SK-N-SH (cell line): Measurements from ENCODE around the gene CRABP1. TPM values are rescaled to one million over a fixed set of nuclear protein-coding genes. Genes with fewer than 3 reads are reported as not detected.

Experiments
- CTCF ChIA-PET: fragments of 300-600, 350-600 bp; formaldehyde crosslinking; extraction: SDS; loops from one replicate; lab custom pipeline; 2021; lab: Yijun Ruan, JAX
- POLR2A ChIA-PET: fragments of 350-600 bp; sonication (Branson Sonifier 250); formaldehyde crosslinking; extraction: SDS; loops from one replicate; lab custom pipeline; 2020; ENCODE audit warnings: antibody characterized with exemption, inconsistent platforms; lab: Yijun Ruan, JAX
- DNase-seq: peaks from one replicate; pipeline ENCODE4 v3.0.0; 2012
- H2AFZ ChIP-seq: fragments of 200-600 bp; sonication (generic); 2 replicates; pipeline ENCODE4 v1.8.1; 2016; ENCODE audit warnings: antibody characterized with exemption, mild to moderate bottlenecking, low read depth
- H3F3A ChIP-seq: fragments of 200-600 bp; sonication (generic); replicated peaks from 2 replicates; pipeline ENCODE3; 2016; ENCODE audit warnings: antibody characterized with exemption, mild to moderate bottlenecking; ENCODE audit not compliant: insufficient read depth
- H3K27ac ChIP-seq, 2 experiments: fragments of 200-500 bp in 1 of 2; fragments of 200-600 bp in 1 of 2; sonication (Bioruptor generic) in 1 of 2; sonication (generic), shearing (Covaris generic) in 1 of 2; 2 replicates each; pipeline versions ENCODE4 v1.5.1 to v1.6.1; 2014 to 2016; ENCODE audit warnings: low read depth in 2 of 2, inconsistent platforms in 1 of 2, low read length in 1 of 2, mild to moderate bottlenecking in 1 of 2, mixed read lengths in 1 of 2
- H3K27me3 ChIP-seq: fragments of 200-600 bp; sonication (generic), shearing (Covaris generic); 2 replicates; pipeline ENCODE4 v1.6.1; 2016; ENCODE audit warnings: mixed run types; ENCODE audit not compliant: insufficient read depth
- H3K36me3 ChIP-seq, 2 experiments: fragments of 200-500 bp in 1 of 2; fragments of 200-600 bp in 1 of 2; sonication (Bioruptor generic) in 1 of 2; sonication (generic) in 1 of 2; replicated peaks in 1 of 2; 2 replicates each; pipeline versions ENCODE3 to v1.5.1; 2014 to 2016; ENCODE audit warnings: low read length in 1 of 2, mild to moderate bottlenecking in 1 of 2; ENCODE audit not compliant: insufficient read depth in 2 of 2, control insufficient read depth in 1 of 2
- H3K4me1 ChIP-seq, 2 experiments: fragments of 200-500 bp in 1 of 2; fragments of 200-600 bp in 1 of 2; sonication (Bioruptor generic) in 1 of 2; sonication (generic), shearing (Covaris generic) in 1 of 2; 2 replicates each; pipeline versions ENCODE4 v1.5.1 to v1.6.1; 2014 to 2016; ENCODE audit warnings: low read depth in 1 of 2, low read length in 1 of 2, mixed run types in 1 of 2; ENCODE audit not compliant: insufficient read depth in 2 of 2, control insufficient read depth in 1 of 2
- H3K4me2 ChIP-seq: fragments of 200-600 bp; sonication (generic), shearing (Covaris generic); 2 replicates; pipeline ENCODE4 v1.6.1; 2017; ENCODE audit warnings: mixed run types
- H3K4me3 ChIP-seq, 2 experiments: fragments of 200-500 bp in 1 of 2; fragments of 200-600 bp in 1 of 2; sonication (Bioruptor generic) in 1 of 2; sonication (generic), shearing (Covaris generic) in 1 of 2; 2 replicates each; pipeline versions ENCODE4 v1.5.1 to v1.8.1; 2014 to 2016; ENCODE audit warnings: low read depth in 2 of 2, inconsistent platforms in 1 of 2, low read length in 1 of 2, mild to moderate bottlenecking in 1 of 2, mixed read lengths in 1 of 2, moderate library complexity in 1 of 2
- H3K79me2 ChIP-seq: fragments of 200-600 bp; sonication (generic); 2 replicates; pipeline ENCODE4 v1.8.1; 2017; ENCODE audit warnings: mild to moderate bottlenecking; ENCODE audit not compliant: insufficient read depth
- H3K9ac ChIP-seq: fragments of 200-600 bp; sonication (generic); 2 replicates; pipeline ENCODE4 v1.6.1; 2017; ENCODE audit warnings: mixed run types
- H3K9me2 ChIP-seq: fragments of 200-600 bp; sonication (generic); 2 replicates; pipeline ENCODE4 v1.6.1; 2017; ENCODE audit warnings: mixed run types
- H3K9me3 ChIP-seq: fragments of 200-600 bp; sonication (generic); 2 replicates; pipeline ENCODE4 v1.6.1; 2017; ENCODE audit warnings: mixed run types, mild to moderate bottlenecking, moderate library complexity
- H4K20me1 ChIP-seq: fragments of 200-600 bp; sonication (generic); 2 replicates; pipeline ENCODE4 v1.6.1; 2017; ENCODE audit warnings: mild to moderate bottlenecking, mixed run types; ENCODE audit not compliant: insufficient read depth
- ELF1 ChIP-seq: IDR thresholded peaks from 2 replicates; pipeline ENCODE4 v1.4.0; 2012
- EP300 ChIP-seq, 2 experiments: IDR thresholded peaks; 2 replicates each; pipeline versions ENCODE4 v1.4.0 to v1.6.1; 2012; ENCODE audit warnings: borderline replicate concordance in 1 of 2, low read depth in 1 of 2, low read length in 1 of 2
- FOXM1 ChIP-seq: IDR thresholded peaks from 2 replicates; pipeline ENCODE4 v1.4.0; 2012; ENCODE audit warnings: low read depth, mild to moderate bottlenecking
- JUND ChIP-seq: IDR thresholded peaks from 2 replicates; pipeline ENCODE4 v1.4.0; 2012
- MEF2A ChIP-seq: IDR thresholded peaks from 2 replicates; pipeline ENCODE4 v1.4.0; 2012; ENCODE audit warnings: low read depth, borderline replicate concordance
- POLR2AphosphoS5 ChIP-seq: IDR thresholded peaks from 2 replicates; pipeline ENCODE4 v1.6.1; 2012; ENCODE audit warnings: low read depth, low read length
- RCOR1 ChIP-seq: fragments of 150-350 bp; IDR thresholded peaks from 2 replicates; pipeline ENCODE4 v1.6.1; 2017; ENCODE audit warnings: antibody characterized with exemption, low read length
- RFX5 ChIP-seq: IDR thresholded peaks from 2 replicates; pipeline ENCODE4 v1.6.1; 2012; ENCODE audit warnings: mild to moderate bottlenecking, improper control_type of control experiment, low read length
- RXRA ChIP-seq: IDR thresholded peaks from 2 replicates; pipeline ENCODE4 v1.4.0; 2012; ENCODE audit warnings: low read depth, mild to moderate bottlenecking, borderline replicate concordance
- TEAD4 ChIP-seq: IDR thresholded peaks from 2 replicates; pipeline ENCODE4 v1.4.0; 2012; ENCODE audit warnings: mild to moderate bottlenecking, borderline replicate concordance; ENCODE audit not compliant: insufficient read depth
- WGBS: methylation state at CpG from one replicate; pipeline ENCODE4 v1.1.6; 2017; ENCODE audit warnings: low lambda C conversion rate; 5-methylcytosine and 5-hydroxymethylcytosine counted together
- polyA plus RNA-seq, 3 experiments: library from polyadenylated mRNA; depleted of rRNA; stranded (reverse); fragments of >200 nt; gene quantifications; 2 replicates each; pipeline ENCODE4 v1.2.3, GENCODE V29; 2012
- TF ChIP-seq, protein P1 (sequence below): fragments of 200-600 bp; sonication (generic); IDR thresholded peaks from 2 replicates; pipeline ENCODE4 v1.6.1; 2017; ENCODE audit warnings: antibody characterized with exemption, mild to moderate bottlenecking, moderate library complexity
- TF ChIP-seq, protein P2 (sequence below): IDR thresholded peaks from 2 replicates; pipeline ENCODE4; 2012
- TF ChIP-seq, protein P3 (sequence below): IDR thresholded peaks from 2 replicates; pipeline ENCODE4 v1.4.0; 2012; ENCODE audit warnings: low read depth, borderline replicate concordance

CRABP1 gene
- polyA plus RNA-seq, 1 of the 3 experiments (the other 2 are of a cell fraction): 1.0 TPM

DNA sequence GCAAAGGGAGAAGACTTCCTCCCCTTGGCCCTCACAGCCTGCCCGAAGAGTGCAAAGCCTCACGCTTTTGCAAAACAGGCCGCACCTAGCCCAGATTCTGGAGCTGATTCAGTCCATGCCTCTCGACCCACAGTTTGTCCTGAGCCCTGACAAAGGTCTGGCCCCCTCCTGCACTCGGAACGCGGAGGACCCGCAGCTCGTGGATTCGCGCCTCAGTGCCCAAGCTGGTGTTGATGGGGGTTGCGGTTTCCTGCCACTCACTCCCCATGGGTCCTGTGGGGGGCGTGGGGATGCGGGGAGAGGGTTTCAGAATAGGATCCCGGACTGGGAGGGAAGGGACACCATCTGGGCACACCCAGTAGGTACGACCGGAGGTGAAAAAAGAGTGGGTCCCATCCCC lies 594 bp upstream of the CRABP1 start:
- no peaks in the 10 kb centered on the region for H4K20me1 ChIP-seq
- H3K27me3 ChIP-seq: peaks cover 22% of the 10 kb centered on the region; the same call in 1 of the 2 replicates
- no peaks in the 10 kb centered on the region for H3F3A ChIP-seq
- H3K4me2 ChIP-seq: no peak overlapping the region
- H3K79me2 ChIP-seq: no peaks in the 10 kb centered on the region
- no peak overlapping the region for H3K9ac ChIP-seq
- no peaks in the 10 kb centered on the region for H3K36me3 ChIP-seq
- no peak overlapping the region for H3K27ac ChIP-seq
- no peaks in the 10 kb centered on the region for H3K9me3 ChIP-seq
- no peak overlapping the region for H2AFZ ChIP-seq
- 80% methylated on average over 12 of the region's 17 CpGs for WGBS
- no peaks in the 10 kb centered on the region for H3K9me2 ChIP-seq
- DNase-seq: no peak
- ChIA-PET CTCF (interaction anchor here (0.9 to 3.1 kb wide), 3 partner anchors 30 to 83 kb away, joined by 3 to 9 read pairs (median 3); no protein-coding TSS in a partner anchor), POLR2A (interaction anchor here (0.6 kb wide), 1 partner anchor 98 kb away, joined by 3 read pairs; no protein-coding TSS in a partner anchor)
- H3K4me1 ChIP-seq: peaks cover 0 to 9% of the 10 kb centered on the region in 2 experiments; a peak in 1 of 4 replicates
- H3K4me3 ChIP-seq: no peak overlapping the region
- TF ChIP-seq RCOR1: no peak
- TF ChIP-seq EP300 (IDR thresholded peaks at IDR 0.05; ENCODE audit: borderline replicate concordance in 1 of 2, low read depth in 1 of 2, low read length in 1 of 2): no peak
- TF ChIP-seq, protein P1, sequence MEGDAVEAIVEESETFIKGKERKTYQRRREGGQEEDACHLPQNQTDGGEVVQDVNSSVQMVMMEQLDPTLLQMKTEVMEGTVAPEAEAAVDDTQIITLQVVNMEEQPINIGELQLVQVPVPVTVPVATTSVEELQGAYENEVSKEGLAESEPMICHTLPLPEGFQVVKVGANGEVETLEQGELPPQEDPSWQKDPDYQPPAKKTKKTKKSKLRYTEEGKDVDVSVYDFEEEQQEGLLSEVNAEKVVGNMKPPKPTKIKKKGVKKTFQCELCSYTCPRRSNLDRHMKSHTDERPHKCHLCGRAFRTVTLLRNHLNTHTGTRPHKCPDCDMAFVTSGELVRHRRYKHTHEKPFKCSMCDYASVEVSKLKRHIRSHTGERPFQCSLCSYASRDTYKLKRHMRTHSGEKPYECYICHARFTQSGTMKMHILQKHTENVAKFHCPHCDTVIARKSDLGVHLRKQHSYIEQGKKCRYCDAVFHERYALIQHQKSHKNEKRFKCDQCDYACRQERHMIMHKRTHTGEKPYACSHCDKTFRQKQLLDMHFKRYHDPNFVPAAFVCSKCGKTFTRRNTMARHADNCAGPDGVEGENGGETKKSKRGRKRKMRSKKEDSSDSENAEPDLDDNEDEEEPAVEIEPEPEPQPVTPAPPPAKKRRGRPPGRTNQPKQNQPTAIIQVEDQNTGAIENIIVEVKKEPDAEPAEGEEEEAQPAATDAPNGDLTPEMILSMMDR: no peak
- no peak for TF ChIP-seq JUND
- TF ChIP-seq TEAD4: no peak
- no peak for TF ChIP-seq POLR2AphosphoS5
- no peak for TF ChIP-seq ELF1
- TF ChIP-seq, protein P2, sequence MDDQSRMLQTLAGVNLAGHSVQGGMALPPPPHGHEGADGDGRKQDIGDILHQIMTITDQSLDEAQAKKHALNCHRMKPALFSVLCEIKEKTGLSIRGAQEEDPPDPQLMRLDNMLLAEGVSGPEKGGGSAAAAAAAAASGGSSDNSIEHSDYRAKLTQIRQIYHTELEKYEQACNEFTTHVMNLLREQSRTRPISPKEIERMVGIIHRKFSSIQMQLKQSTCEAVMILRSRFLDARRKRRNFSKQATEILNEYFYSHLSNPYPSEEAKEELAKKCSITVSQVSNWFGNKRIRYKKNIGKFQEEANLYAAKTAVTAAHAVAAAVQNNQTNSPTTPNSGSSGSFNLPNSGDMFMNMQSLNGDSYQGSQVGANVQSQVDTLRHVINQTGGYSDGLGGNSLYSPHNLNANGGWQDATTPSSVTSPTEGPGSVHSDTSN: no peak
- no peak for TF ChIP-seq FOXM1
- no peak for TF ChIP-seq RXRA
- TF ChIP-seq RFX5: no peak
- TF ChIP-seq MEF2A: no peak
- TF ChIP-seq, protein P3, sequence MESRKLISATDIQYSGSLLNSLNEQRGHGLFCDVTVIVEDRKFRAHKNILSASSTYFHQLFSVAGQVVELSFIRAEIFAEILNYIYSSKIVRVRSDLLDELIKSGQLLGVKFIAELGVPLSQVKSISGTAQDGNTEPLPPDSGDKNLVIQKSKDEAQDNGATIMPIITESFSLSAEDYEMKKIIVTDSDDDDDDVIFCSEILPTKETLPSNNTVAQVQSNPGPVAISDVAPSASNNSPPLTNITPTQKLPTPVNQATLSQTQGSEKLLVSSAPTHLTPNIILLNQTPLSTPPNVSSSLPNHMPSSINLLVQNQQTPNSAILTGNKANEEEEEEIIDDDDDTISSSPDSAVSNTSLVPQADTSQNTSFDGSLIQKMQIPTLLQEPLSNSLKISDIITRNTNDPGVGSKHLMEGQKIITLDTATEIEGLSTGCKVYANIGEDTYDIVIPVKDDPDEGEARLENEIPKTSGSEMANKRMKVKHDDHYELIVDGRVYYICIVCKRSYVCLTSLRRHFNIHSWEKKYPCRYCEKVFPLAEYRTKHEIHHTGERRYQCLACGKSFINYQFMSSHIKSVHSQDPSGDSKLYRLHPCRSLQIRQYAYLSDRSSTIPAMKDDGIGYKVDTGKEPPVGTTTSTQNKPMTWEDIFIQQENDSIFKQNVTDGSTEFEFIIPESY: no peak
